Measurements from ENCODE around the gene PTPRM.

Gene PTPRM

DNA sequence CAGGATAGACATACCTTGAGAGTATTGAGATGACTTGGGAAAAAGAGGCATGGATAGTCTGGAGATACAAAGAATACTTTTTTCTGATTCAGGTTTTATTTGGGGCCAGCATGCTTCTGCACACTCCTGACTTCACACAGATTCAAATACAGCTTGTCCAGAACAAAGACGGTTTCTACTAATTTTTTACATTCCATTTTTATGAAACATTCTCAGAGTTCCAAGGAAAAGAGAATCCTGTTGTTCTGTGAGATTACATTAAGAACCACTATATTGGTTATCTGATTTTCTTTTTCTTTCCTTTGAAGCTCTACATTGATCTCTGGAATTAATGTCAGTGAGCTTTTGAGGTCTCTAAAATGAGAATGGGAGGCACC lies 41.0 kb downstream of the PTPRM start:
- H3K4me1 ChIP-seq (ENCODE audit: low read depth, poor library complexity, severe bottlenecking) = no peaks in the 10 kb centered on the region
- H3K27me3 ChIP-seq (ENCODE audit: insufficient read depth, low read depth) = no peaks in the 10 kb centered on the region
- H4K20me1 ChIP-seq (ENCODE audit: insufficient read depth) = no peaks in the 10 kb centered on the region
- no peaks in the 10 kb centered on the region; the same call in 1 of the 2 replicates for H3K79me2 ChIP-seq (ENCODE audit: insufficient read depth, low read depth)
- H3K36me3 ChIP-seq (ENCODE audit: insufficient read depth) = no peaks in the 10 kb centered on the region
- H3K4me3 ChIP-seq (IDR thresholded peaks at IDR 0.05; ENCODE audit: insufficient read depth, low read depth, low read length) = no peak overlapping the region
- no peak overlapping the region for H2AFZ ChIP-seq (ENCODE audit: low read depth)
- TF ChIP-seq, protein P1, sequence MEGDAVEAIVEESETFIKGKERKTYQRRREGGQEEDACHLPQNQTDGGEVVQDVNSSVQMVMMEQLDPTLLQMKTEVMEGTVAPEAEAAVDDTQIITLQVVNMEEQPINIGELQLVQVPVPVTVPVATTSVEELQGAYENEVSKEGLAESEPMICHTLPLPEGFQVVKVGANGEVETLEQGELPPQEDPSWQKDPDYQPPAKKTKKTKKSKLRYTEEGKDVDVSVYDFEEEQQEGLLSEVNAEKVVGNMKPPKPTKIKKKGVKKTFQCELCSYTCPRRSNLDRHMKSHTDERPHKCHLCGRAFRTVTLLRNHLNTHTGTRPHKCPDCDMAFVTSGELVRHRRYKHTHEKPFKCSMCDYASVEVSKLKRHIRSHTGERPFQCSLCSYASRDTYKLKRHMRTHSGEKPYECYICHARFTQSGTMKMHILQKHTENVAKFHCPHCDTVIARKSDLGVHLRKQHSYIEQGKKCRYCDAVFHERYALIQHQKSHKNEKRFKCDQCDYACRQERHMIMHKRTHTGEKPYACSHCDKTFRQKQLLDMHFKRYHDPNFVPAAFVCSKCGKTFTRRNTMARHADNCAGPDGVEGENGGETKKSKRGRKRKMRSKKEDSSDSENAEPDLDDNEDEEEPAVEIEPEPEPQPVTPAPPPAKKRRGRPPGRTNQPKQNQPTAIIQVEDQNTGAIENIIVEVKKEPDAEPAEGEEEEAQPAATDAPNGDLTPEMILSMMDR (conservative IDR thresholded peaks at IDR 0.05; ENCODE audit: low read depth, low read length) = no peak
- no peak overlapping the region for H3K4me2 ChIP-seq
- no peak overlapping the region for H3K27ac ChIP-seq
- H3K9ac ChIP-seq = no peak overlapping the region

DNA sequence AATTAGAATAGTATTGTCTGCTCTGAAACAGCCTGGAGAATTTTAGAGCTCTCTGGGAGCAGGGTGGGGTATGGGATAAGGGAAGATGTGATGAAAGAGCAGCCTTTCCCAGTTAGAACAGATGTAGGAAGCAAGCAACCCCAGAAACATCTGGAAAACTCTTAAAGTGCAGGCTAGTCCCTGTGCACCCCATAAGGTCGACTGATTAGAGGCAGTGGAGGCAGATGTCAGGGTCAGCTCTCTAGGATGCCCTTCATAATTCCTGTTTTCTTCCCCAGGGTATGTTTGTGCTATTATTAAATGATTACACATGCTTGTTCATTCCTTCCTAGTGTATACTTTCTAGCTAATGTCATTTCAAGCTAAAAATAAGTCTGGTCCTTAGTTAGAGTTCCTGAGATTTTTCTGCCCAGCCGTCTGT lies 41.7 kb downstream of the PTPRM start:
- TF ChIP-seq, protein P1 (conservative IDR thresholded peaks at IDR 0.05; ENCODE audit: low read depth, low read length) = no peak

GRCh38 chr18:7609617-7610016 lies 42.5 kb downstream of the PTPRM start:
- no peak overlapping the region for H3K27ac ChIP-seq
- no peak overlapping the region for H3K4me3 ChIP-seq (IDR thresholded peaks at IDR 0.05; ENCODE audit: insufficient read depth, low read depth, low read length)
- H3K4me1 ChIP-seq (ENCODE audit: low read depth, poor library complexity, severe bottlenecking) = no peaks in the 10 kb centered on the region
- no peaks in the 10 kb centered on the region; the same call in 1 of the 2 replicates for H3K79me2 ChIP-seq (ENCODE audit: insufficient read depth, low read depth)
- H3K4me2 ChIP-seq = no peak overlapping the region
- TF ChIP-seq, protein P1 (conservative IDR thresholded peaks at IDR 0.05; ENCODE audit: low read depth, low read length) = no peak
- no peaks in the 10 kb centered on the region for H4K20me1 ChIP-seq (ENCODE audit: insufficient read depth)
- H3K9ac ChIP-seq = no peak overlapping the region
- H2AFZ ChIP-seq (ENCODE audit: low read depth) = no peak overlapping the region
- H3K36me3 ChIP-seq (ENCODE audit: insufficient read depth) = no peaks in the 10 kb centered on the region
- no peaks in the 10 kb centered on the region for H3K27me3 ChIP-seq (ENCODE audit: insufficient read depth, low read depth)

More for the DNA sequence above, 41.7 kb downstream of the PTPRM start:
- Histone ChIP-seq H3K27ac (no peak overlapping the region), H3K4me3 (IDR thresholded peaks at IDR 0.05; ENCODE audit: insufficient read depth, low read depth, low read length) (no peak overlapping the region), H4K20me1 (ENCODE audit: insufficient read depth) (no peaks in the 10 kb centered on the region), H3K27me3 (ENCODE audit: insufficient read depth, low read depth) (no peaks in the 10 kb centered on the region), H3K36me3 (ENCODE audit: insufficient read depth) (no peaks in the 10 kb centered on the region), H2AFZ (ENCODE audit: low read depth) (no peak overlapping the region), H3K79me2 (ENCODE audit: insufficient read depth, low read depth) (no peaks in the 10 kb centered on the region; the same call in 1 of the 2 replicates), H3K9ac (no peak overlapping the region), H3K4me1 (ENCODE audit: low read depth, poor library complexity, severe bottlenecking) (no peaks in the 10 kb centered on the region), H3K4me2 (no peak overlapping the region)

- Histone ChIP-seq H4K20me1 (ENCODE audit: insufficient read depth) (no peaks in the 10 kb centered on the region), H3K27ac (no peak overlapping the region), H3K4me3 (IDR thresholded peaks at IDR 0.05; ENCODE audit: insufficient read depth, low read depth, low read length) (no peak overlapping the region), H2AFZ (ENCODE audit: low read depth) (no peak overlapping the region), H3K27me3 (ENCODE audit: insufficient read depth, low read depth) (no peaks in the 10 kb centered on the region), H3K9ac (no peak overlapping the region), H3K36me3 (ENCODE audit: insufficient read depth) (no peaks in the 10 kb centered on the region), H3K4me1 (ENCODE audit: low read depth, poor library complexity, severe bottlenecking) (no peaks in the 10 kb centered on the region), H3K79me2 (ENCODE audit: insufficient read depth, low read depth) (no peaks in the 10 kb centered on the region), H3K4me2 (no peak overlapping the region)
- TF ChIP-seq, protein P1 (conservative IDR thresholded peaks at IDR 0.05; ENCODE audit: low read depth, low read length) = no peak
Measured at GRCh38 chr18:7614042-7614441, 46.9 kb downstream of the PTPRM start.

All from KMS-11 (cell line).